Panc1 (cell line): Measurements from ENCODE around the gene TCEANC2. TPM values are rescaled to one million over a fixed set of nuclear protein-coding genes. Genes with fewer than 3 reads are reported as not detected.

Source experiments
- ATAC-seq: fragments of 200-7000 bp; cut with Tn5 transposase; 2 replicates; pipeline ENCODE4 v1.9.1; 2020; ENCODE audit warnings: mild to moderate bottlenecking, moderate library complexity
- BruUV-seq: library from RNA; stranded (reverse); fragments of 400-500 nt; replicated peaks from 2 replicates; lab custom pipeline; 2021; lab: Mats Ljungman, UMichigan
- CTCF ChIA-PET: fragments of 300-600 bp; sonication (Branson Sonifier 250); formaldehyde crosslinking; loops from one replicate; lab custom pipeline; 2022; ENCODE audit warnings: antibody characterized with exemption; lab: Charles Lee
- POLR2A ChIA-PET: fragments of 300-600 bp; sonication (Branson Sonifier 250); formaldehyde crosslinking; loops from one replicate; lab custom pipeline; 2022; ENCODE audit warnings: antibody characterized with exemption; lab: Charles Lee
- DNase-seq: peaks from one replicate; pipeline ENCODE4 v3.0.0-alpha.2; 2010; ENCODE audit warnings: low read depth, low spot score
- H3K27ac ChIP-seq: 2 replicates; pipeline ENCODE4 v1.5.1; 2011; ENCODE audit warnings: mild to moderate bottlenecking, low read length, inconsistent platforms
- H3K27me3 ChIP-seq: fragments of 200-500 bp; sonication (Bioruptor generic); 2 replicates; pipeline ENCODE4 v1.6.0; 2014; ENCODE audit warnings: low read length, inconsistent platforms; ENCODE audit not compliant: control insufficient read depth, insufficient read depth
- H3K36me3 ChIP-seq: fragments of 200-500 bp; sonication (Bioruptor generic); 2 replicates; pipeline ENCODE4 v1.5.1; 2014; ENCODE audit warnings: inconsistent platforms, mild to moderate bottlenecking, low read length, moderate library complexity; ENCODE audit not compliant: control insufficient read depth, insufficient read depth
- H3K4me1 ChIP-seq: 2 replicates; pipeline ENCODE4 v1.5.1; 2011; ENCODE audit warnings: inconsistent platforms, mild to moderate bottlenecking, low read length, moderate library complexity; ENCODE audit not compliant: control insufficient read depth, insufficient read depth
- H3K4me3 ChIP-seq, 2 experiments: 2 replicates each; pipeline ENCODE4 v1.5.1; 2011 to 2012; ENCODE audit warnings: low read depth in 2 of 2, low read length in 2 of 2, mild to moderate bottlenecking in 2 of 2, inconsistent platforms in 1 of 2, moderate library complexity in 1 of 2
- H3K9me3 ChIP-seq: fragments of 200-500 bp; sonication (Bioruptor generic); 2 replicates; pipeline ENCODE4 v1.5.1; 2014; ENCODE audit warnings: low read depth, mild to moderate bottlenecking, inconsistent platforms, low read length, moderate library complexity; ENCODE audit not compliant: control insufficient read depth, insufficient read depth
- CTCF ChIP-seq: fragments of 450-650 bp; IDR thresholded peaks from 2 replicates; pipeline ENCODE4 v1.5.1; 2017; ENCODE audit warnings: mild to moderate bottlenecking
- POLR2AphosphoS5 ChIP-seq: IDR thresholded peaks from 2 replicates; pipeline ENCODE4 v1.6.1; 2012; ENCODE audit warnings: mild to moderate bottlenecking, low read depth, low read length, moderate library complexity
- REST ChIP-seq, 2 experiments: IDR thresholded peaks; 2 replicates each; pipeline ENCODE4 v1.6.1; 2011 to 2012; ENCODE audit warnings: low read depth in 2 of 2, control low read depth in 1 of 2, low read length in 1 of 2, mild to moderate bottlenecking in 1 of 2, moderate library complexity in 1 of 2; ENCODE audit not compliant: insufficient read depth in 1 of 2
- SIN3A ChIP-seq: IDR thresholded peaks from 2 replicates; pipeline ENCODE4 v1.6.1; 2012; ENCODE audit warnings: low read depth, mild to moderate bottlenecking, low read length, moderate library complexity, borderline replicate concordance; ENCODE audit not compliant: insufficient read depth
- TCF7L2 ChIP-seq: IDR thresholded peaks from 2 replicates; pipeline ENCODE4 v1.6.1; 2011; ENCODE audit warnings: mild to moderate bottlenecking, low read depth, low read length, inconsistent platforms
- in situ Hi-C: cut with HindIII; loops from 2 replicates; pipeline ENCODE4 v1.10.0; 2016; ENCODE audit warnings: low sequenced_read_pairs, low pct_unique_long_range_greater_than_20kb
- intact Hi-C: fragments of 100-400 bp; cut with micrococcal nuclease; formaldehyde crosslinking; loops from one replicate; pipeline ENCODE4 v1.10.0; 2022; ENCODE audit not compliant: unreplicated experiment
- total RNA-seq: library from RNA; stranded (reverse); gene quantifications from one replicate; pipeline ENCODE4 v1.2.1, GENCODE V29; 2021; ENCODE audit not compliant: unreplicated experiment

TCEANC2 gene
- total RNA-seq, 1 experiment from 2014 or later, result 5.1 TPM

- ATAC-seq, result no peak
- no peaks in the 10 kb centered on the region for H3K9me3 ChIP-seq
- H3K27ac ChIP-seq, result no peak overlapping the region
- no peaks in the 10 kb centered on the region for H3K36me3 ChIP-seq
- H3K4me3 ChIP-seq, result no peak overlapping the region
- H3K4me1 ChIP-seq, result no peaks in the 10 kb centered on the region
- intact Hi-C loops (no loop called here), in situ Hi-C loops (no loop called here)
- no peak for TF ChIP-seq TCF7L2
- no peak for TF ChIP-seq CTCF
- no peak for TF ChIP-seq SIN3A
- no peak for DNase-seq
- no TSS peak for BruUV-seq
- no peaks in the 10 kb centered on the region for H3K27me3 ChIP-seq
- ChIA-PET POLR2A (no interaction called here), CTCF (interaction anchor here (0.7 kb wide), 1 partner anchor 15 kb away, joined by 3 read pairs; no protein-coding TSS in a partner anchor)
Measured at GRCh38 chr1:54136269-54136896, 83.0 kb downstream of the TCEANC2 start.

- Histone ChIP-seq H3K27me3 (no peaks in the 10 kb centered on the region), H3K27ac (no peak overlapping the region), H3K4me1 (no peaks in the 10 kb centered on the region), H3K9me3 (no peaks in the 10 kb centered on the region), H3K4me3 (no peak overlapping the region), H3K36me3 (no peaks in the 10 kb centered on the region)
- ChIA-PET CTCF (interaction anchor here (0.6 to 0.7 kb wide), 2 partner anchors 16 to 363 kb away, joined by 3 to 4 read pairs; no protein-coding TSS in a partner anchor), POLR2A (no interaction called here)
- in situ Hi-C loops, result no loop called here
- BruUV-seq, result no TSS peak
- no peak for TF ChIP-seq REST (IDR thresholded peaks at IDR 0.05; ENCODE audit: insufficient read depth in 1 of 2, low read depth in 2 of 2, low read length in 1 of 2)
- no peak for TF ChIP-seq POLR2AphosphoS5
- no peak for TF ChIP-seq CTCF
- TF ChIP-seq SIN3A, result no peak
- no peak for TF ChIP-seq TCF7L2
- ATAC-seq, result no peak
- DNase-seq, result no peak
- intact Hi-C loops, result no loop called here
Measured at GRCh38 chr1:54136963-54137533, 83.6 kb downstream of the TCEANC2 start.
